Measurements from ENCODE around the gene ACTN4. TPM values are rescaled to one million over a fixed set of nuclear protein-coding genes. Genes with fewer than 3 reads are reported as not detected.
A peak's percentile ranks its signal among the peaks of the same experiment; 100 is the strongest.

ACTN4 gene
- total and polyA plus RNA-seq, 10 of the 15 experiments (the other 5 are each of a cell fraction or from before 2014, with no cell fraction given), result 2.4 to 293 (median 72.5) TPM

- TF ChIP-seq ZNF592 (IDR thresholded peaks at IDR 0.05), result no peak
These were observed 89.2 kb downstream of the ACTN4 start (continued) for GRCh38 chr19:38736413-38737280.

- in situ Hi-C loops (cut with MboI), result no loop called here
- WGBS (ENCODE audit: insufficient coverage, insufficient replicate concordance, low lambda C conversion rate, missing lambda C conversion rate), result 8% methylated on average over 19 of the region's 22 CpGs
- FAIRE-seq (no peak), DNase-seq (ENCODE audit: low read depth, low spot score) (no peak), ATAC-seq (no peak)
- Histone ChIP-seq H3K36me3 (ENCODE audit: control insufficient read depth in 2 of 2, insufficient read depth in 2 of 2, low read length in 1 of 2) (no peaks in the 10 kb centered on the region), H3K27me3 (replicated peaks in 1 of 2; ENCODE audit: control insufficient read depth in 2 of 2, insufficient read depth in 2 of 2, low read length in 1 of 2) (no peaks in the 10 kb centered on the region), H3K9ac (ENCODE audit: control insufficient read depth, insufficient read depth, low read length) (no peak overlapping the region), H3K27ac (ENCODE audit: control insufficient read depth, insufficient read depth) (no peak overlapping the region), H3K79me2 (ENCODE audit: control insufficient read depth, insufficient read depth, low read length) (no peaks in the 10 kb centered on the region; the same call in 1 of the 2 replicates), H3K4me2 (ENCODE audit: control insufficient read depth, insufficient read depth) (peak overlapping the region; percentile 42), H3K4me1 (ENCODE audit: control insufficient read depth, insufficient read depth, low read length) (peaks cover 22% of the 10 kb centered on the region), H3K9me3 (replicated peaks; ENCODE audit: control insufficient read depth, insufficient read depth, low read length) (no peaks in the 10 kb centered on the region), H4K20me1 (ENCODE audit: control insufficient read depth, insufficient read depth) (no peaks in the 10 kb centered on the region), H2AFZ (ENCODE audit: control insufficient read depth, low read depth, low read length) (peak overlapping the region; percentile 60; the same call in 1 of the 2 replicates), H3K4me3 (no peak overlapping the region; the same call in 1 of the 2 replicates)
- SMC1A ChIA-PET (ENCODE audit: uncharacterized antibody, unreplicated experiment), result no interaction called here
- RAD21 ChIA-PET (ENCODE audit: unreplicated experiment), result interaction anchor here (0.5 kb wide), 1 partner anchor 382 kb away, joined by 3 read pairs; no protein-coding TSS in a partner anchor
- CTCF ChIA-PET, result interaction anchor here (1.5 kb wide), 1 partner anchor 163 kb away, joined by 5 read pairs; the partner anchor contains the start of gene NFKBIB
- BruUV-seq (replicated peaks), result no TSS peak
- POLR2A ChIA-PET, result interaction anchor here (0.6 to 1.0 kb wide), 4 partner anchors 11 to 185 kb away, joined by 3 to 5 read pairs (median 4); no protein-coding TSS in a partner anchor
- intact Hi-C loops (cut with micrococcal nuclease; ENCODE audit: unreplicated experiment), result loop anchor here (10.0 kb wide), 1 partner anchor 223 kb away; no protein-coding TSS in a partner anchor
- TF ChIP-seq NRF1 (conservative IDR thresholded peaks at IDR 0.05; ENCODE audit: low read depth, low read length), result no peak
- TF ChIP-seq ATF7 (IDR thresholded peaks at IDR 0.05; ENCODE audit: low read depth), result no peak
- TF ChIP-seq ZNF207 (IDR thresholded peaks at IDR 0.05; ENCODE audit: borderline replicate concordance), result no peak
- TF ChIP-seq ESRRA (IDR thresholded peaks at IDR 0.05; ENCODE audit: low read length), result no peak
- TF ChIP-seq RUNX3 (IDR thresholded peaks at IDR 0.05; ENCODE audit: low read length), result no peak
- no peak for TF ChIP-seq KAT2A (conservative IDR thresholded peaks at IDR 0.05; ENCODE audit: control insufficient read depth, low read depth, low read length)
- no peak for TF ChIP-seq ZNF24 (IDR thresholded peaks at IDR 0.05)
- no peak for TF ChIP-seq ZNF384 (IDR thresholded peaks at IDR 0.05; ENCODE audit: borderline replicate concordance, low read depth, low read length)
- no peak for TF ChIP-seq USF2 (IDR thresholded peaks at IDR 0.05; ENCODE audit: borderline replicate concordance, low read depth, low read length)
- TF ChIP-seq WRNIP1 (IDR thresholded peaks at IDR 0.05; ENCODE audit: borderline replicate concordance, low read depth, low read length), result no peak
- TF ChIP-seq CEBPZ (IDR thresholded peaks at IDR 0.05; ENCODE audit: low read depth, low read length), result no peak
These were observed 89.9 kb downstream of the ACTN4 start for GRCh38 chr19:38737281-38737865.

All from GM12878 (cell line).